Measurements from ENCODE around the gene PRKG1. TPM values are rescaled to one million over a fixed set of nuclear protein-coding genes. Genes with fewer than 3 reads are reported as not detected.

PRKG1 gene
- total and polyA plus RNA-seq, 2 of the 8 experiments (the other 6 are each of a cell fraction or from before 2014, with no cell fraction given) = 4.2 to 15.2 TPM

GRCh38 chr10:51699475-51700227 is 625.4 kb downstream of the PRKG1 start, which contains the start of gene CSTF2T:
TSS of gene CSTF2T (minus strand) at chr10:51699595. CDS start at chr10:51699549, 46 bp downstream.
- ChIA-PET POLR2A (ENCODE audit: partially characterized antibody) (interaction anchor here (0.9 to 1.5 kb wide), 4 partner anchors 10 to 19 kb away, joined by 3 read pairs; no protein-coding TSS in a partner anchor), CTCF (ENCODE audit: partially characterized antibody) (interaction anchor here (0.9 to 1.3 kb wide), 3 partner anchors 14 to 304 kb away, joined by 3 to 4 read pairs (median 3); no protein-coding TSS in a partner anchor)
- Histone ChIP-seq H2BK20ac (ENCODE audit: low read length) (peak within 1 kb of the TSS; percentile 10; the same call in 1 of the 2 replicates), H3K4ac (replicated peaks; ENCODE audit: insufficient read length, low read depth, low read length) (peak within 1 kb of the TSS; percentile 60), H2AFZ (ENCODE audit: low read length) (peak within 1 kb of the TSS; percentile 100), H3K18ac (ENCODE audit: extremely low read depth, low read length) (peak within 1 kb of the TSS; percentile 96), H3K79me1 (ENCODE audit: low read depth, low read length) (peaks cover 10% of the 10 kb centered on the region), H3K4me1 (replicated peaks in 1 of 4; ENCODE audit: control insufficient read depth in 3 of 4, insufficient read depth in 4 of 4, low read length in 3 of 4) (peaks cover 2 to 13% (median 8%) of the 10 kb centered on the region in 4 experiments; a peak in 6 of 7 replicates), H3K23me2 (ENCODE audit: low read depth, low read length) (peaks cover 5% of the 10 kb centered on the region), H2BK12ac (ENCODE audit: low read depth, low read length) (peak within 1 kb of the TSS; percentile 96), H4K5ac (ENCODE audit: insufficient read length, low read depth, low read length) (peak within 1 kb of the TSS; percentile 97), H3K4me2 (ENCODE audit: insufficient read depth in 1 of 2, low read depth in 2 of 2, low read length in 2 of 2) (peak within 1 kb of the TSS; percentile 86 to 93), H3K4me3 (ENCODE audit: extremely low read depth in 1 of 4, insufficient read depth in 2 of 4, low read depth in 3 of 4, low read length in 4 of 4) (peak within 1 kb of the TSS; percentile 83 to 97 (median 93)), H3K36me3 (ENCODE audit: control insufficient read depth in 2 of 4, insufficient read depth in 4 of 4, low read length in 3 of 4) (peaks cover 0 to 13% (median 0%) of the 10 kb centered on the region in 4 experiments; a peak in 1 of 8 replicates), H4K8ac (ENCODE audit: extremely low read depth, insufficient read depth, low read length) (peak within 1 kb of the TSS; percentile 100), H2BK120ac (replicated peaks; ENCODE audit: low read depth, low read length) (peak within 1 kb of the TSS; percentile 34), H3K27ac (ENCODE audit: low read depth, low read length) (peak within 1 kb of the TSS; percentile 100), H3K9me3 (ENCODE audit: insufficient read depth in 2 of 2, low read depth in 1 of 2, low read length in 1 of 2) (no peaks in the 10 kb centered on the region), H4K91ac (replicated peaks; ENCODE audit: insufficient read length, low read length) (peak within 1 kb of the TSS; percentile 87), H3K23ac (ENCODE audit: insufficient read length) (no peak within 1 kb of the TSS), H3K27me3 (replicated peaks in 1 of 4; ENCODE audit: control insufficient read depth in 3 of 4, extremely low read depth in 1 of 4, insufficient read depth in 3 of 4, low read length in 3 of 4) (no peaks in the 10 kb centered on the region), H2AK5ac (ENCODE audit: low read depth, low read length) (no peak within 1 kb of the TSS; the same call in 1 of the 2 replicates), H2BK15ac (ENCODE audit: low read length) (peak within 1 kb of the TSS; percentile 77; the same call in 1 of the 2 replicates), H4K20me1 (replicated peaks in 1 of 2; ENCODE audit: control insufficient read depth in 1 of 2, insufficient read depth in 2 of 2, low read length in 2 of 2) (peaks cover 2% of the 10 kb centered on the region in 2 experiments), H3K9ac (replicated peaks in 1 of 4; ENCODE audit: extremely low read depth in 1 of 4, low read depth in 3 of 4, low read length in 3 of 4) (peak within 1 kb of the TSS; percentile 81 to 99 (median 98)), H3K79me2 (ENCODE audit: control insufficient read depth in 1 of 2, insufficient read depth in 2 of 2, low read length in 2 of 2) (peaks cover 15 to 38% of the 10 kb centered on the region in 2 experiments), H2BK5ac (ENCODE audit: low read depth, low read length) (peak within 1 kb of the TSS; percentile 100), H3K56ac (replicated peaks; ENCODE audit: insufficient read length, low read depth, low read length) (peak within 1 kb of the TSS; percentile 73), H3K14ac (ENCODE audit: insufficient read length) (no peak within 1 kb of the TSS)
- DNase-seq (ENCODE audit: low read depth in 1 of 2, low spot score in 2 of 2) (peak; percentile 70 to 87), FAIRE-seq (peak; percentile 96)
- WGBS, 2 experiments (ENCODE audit: extremely low coverage in 1 of 2, insufficient coverage in 1 of 2, insufficient read length in 1 of 2, insufficient replicate concordance in 2 of 2, low coverage in 1 of 2, low lambda C conversion rate in 2 of 2, missing lambda C conversion rate in 1 of 2) = 1% methylated on average over 45 of the region's 45 CpGs; no CpG with 5 or more reads in 1 of the 2 experiments
- TF ChIP-seq FOSL1 (IDR thresholded peaks at IDR 0.05; ENCODE audit: insufficient read depth, low read depth, low read length) (no peak), CHD2 (IDR thresholded peaks at IDR 0.05; ENCODE audit: low read length) (no peak; the same call in none of the 2 replicates), POLR2A (IDR thresholded peaks at IDR 0.05; ENCODE audit: control extremely low read depth in 1 of 2, low read depth in 2 of 2, low read length in 2 of 2) (peak; percentile 35 to 82), ASH2L (IDR thresholded peaks at IDR 0.05; ENCODE audit: low read length) (peak; percentile 75), SIRT6 (IDR thresholded peaks at IDR 0.05; ENCODE audit: low read length) (no peak), EGR1 (IDR thresholded peaks at IDR 0.05; ENCODE audit: borderline replicate concordance, low read depth, low read length) (no peak)

Measured in H1 (cell line).